ENCODE measurements around the gene ZNF691.

Gene ZNF691

GRCh38 chr1:42830631-42831030, 15.8 kb upstream of the ZNF691 start:
- DNase-seq (ENCODE audit: low read depth, low spot score), result no peak
- TF ChIP-seq CTCF (IDR thresholded peaks at IDR 0.05; ENCODE audit: insufficient read depth, low read length, missing control alignments), result no peak
- CTCF ChIA-PET, result interaction anchor here (1.9 kb wide), 1 partner anchor 16 kb away, joined by 8 read pairs; the partner anchor contains the start of gene ZNF691
- POLR2A ChIA-PET, result no interaction called here
- no peak overlapping the region for H3K4me3 ChIP-seq (ENCODE audit: low read depth, low read length)

GRCh38 chr1:42831273-42831672, 15.1 kb upstream of the ZNF691 start:
- ChIA-PET CTCF (interaction anchor here (1.9 kb wide), 1 partner anchor 15 kb away, joined by 8 read pairs; the partner anchor contains the start of gene ZNF691), POLR2A (no interaction called here)
- no peak for DNase-seq (ENCODE audit: low read depth, low spot score)
- no peak overlapping the region for H3K4me3 ChIP-seq (ENCODE audit: low read depth, low read length)
- no peak for TF ChIP-seq CTCF (IDR thresholded peaks at IDR 0.05; ENCODE audit: insufficient read depth, low read length, missing control alignments)

GRCh38 chr1:42832641-42833240, 13.7 kb upstream of the ZNF691 start:
- ChIA-PET POLR2A (no interaction called here), CTCF (interaction anchor here (0.7 to 1.3 kb wide), 2 partner anchors 14 to 55 kb away, joined by 3 to 7 read pairs; partner anchors contain the start of gene ZNF691)
- no peak for TF ChIP-seq CTCF (IDR thresholded peaks at IDR 0.05; ENCODE audit: insufficient read depth, low read length, missing control alignments)
- no peak for DNase-seq (ENCODE audit: low read depth, low spot score)
- no peak overlapping the region for H3K4me3 ChIP-seq (ENCODE audit: low read depth, low read length)

GRCh38 chr1:42833981-42834380, 12.4 kb upstream of the ZNF691 start:
- ChIA-PET POLR2A (no interaction called here), CTCF (interaction anchor here (1.0 kb wide), 1 partner anchor 30 kb away, joined by 3 read pairs; no protein-coding TSS in a partner anchor)
- no peak for DNase-seq (ENCODE audit: low read depth, low spot score)
- no peak overlapping the region for H3K4me3 ChIP-seq (ENCODE audit: low read depth, low read length)
- no peak for TF ChIP-seq CTCF (IDR thresholded peaks at IDR 0.05; ENCODE audit: insufficient read depth, low read length, missing control alignments)

GRCh38 chr1:42834803-42835202, 11.6 kb upstream of the ZNF691 start:
- DNase-seq (ENCODE audit: low read depth, low spot score), result no peak
- POLR2A ChIA-PET, result no interaction called here
- H3K4me3 ChIP-seq (ENCODE audit: low read depth, low read length), result no peak overlapping the region
- no peak for TF ChIP-seq CTCF (IDR thresholded peaks at IDR 0.05; ENCODE audit: insufficient read depth, low read length, missing control alignments)
- CTCF ChIA-PET, result interaction anchor here (0.9 to 1.6 kb wide), 3 partner anchors 10 to 29 kb away, joined by 3 to 7 read pairs (median 3); no protein-coding TSS in a partner anchor

GRCh38 chr1:42835422-42835821, 11.0 kb upstream of the ZNF691 start:
- no peak overlapping the region for H3K4me3 ChIP-seq (ENCODE audit: low read depth, low read length)
- ChIA-PET POLR2A (no interaction called here), CTCF (interaction anchor here (0.9 to 1.8 kb wide), 4 partner anchors 10 to 19 kb away, joined by 3 to 16 read pairs (median 5); partner anchors contain the start of gene ZNF691)
- no peak for DNase-seq (ENCODE audit: low read depth, low spot score)
- no peak for TF ChIP-seq CTCF (IDR thresholded peaks at IDR 0.05; ENCODE audit: insufficient read depth, low read length, missing control alignments)

All from AG04449 (cell line).